ENCODE results near the gene NPY5R.

NPY5R gene

DNA sequence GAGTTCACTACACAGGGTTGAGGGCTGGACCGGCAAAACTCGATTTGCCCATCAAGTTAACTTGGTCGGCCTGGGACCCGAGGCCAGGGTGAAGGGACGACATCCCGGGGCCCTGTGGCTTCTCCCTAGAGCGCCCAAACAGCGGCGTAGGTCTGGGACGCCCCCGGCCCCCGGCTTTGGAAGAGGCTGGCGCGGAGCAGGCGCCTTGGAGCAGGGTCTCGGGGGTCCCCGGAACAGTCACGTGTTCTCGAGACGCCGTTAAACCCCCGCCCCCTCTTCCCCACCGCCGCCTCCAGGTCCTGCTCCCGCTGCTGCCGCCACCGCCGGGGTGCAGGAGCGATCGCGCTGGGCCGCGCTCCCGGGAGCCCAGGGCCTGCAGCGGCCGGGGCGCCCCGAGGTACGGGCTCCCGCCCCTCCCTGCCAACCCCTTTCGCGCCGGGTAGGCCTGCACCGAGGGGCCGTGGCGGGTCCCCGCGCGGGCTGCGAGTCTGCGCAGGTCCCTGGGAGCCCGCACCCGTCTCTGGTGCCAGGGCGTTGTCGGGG lies at the start of gene NPY5R:
Gene NPY5R, plus strand, starts transcription at position 289 of the 543 bp plus-strand sequence. CDS start 6,382 bp downstream, outside the sequence.
- no peak for DNase-seq (ENCODE audit: low read depth)

DNA sequence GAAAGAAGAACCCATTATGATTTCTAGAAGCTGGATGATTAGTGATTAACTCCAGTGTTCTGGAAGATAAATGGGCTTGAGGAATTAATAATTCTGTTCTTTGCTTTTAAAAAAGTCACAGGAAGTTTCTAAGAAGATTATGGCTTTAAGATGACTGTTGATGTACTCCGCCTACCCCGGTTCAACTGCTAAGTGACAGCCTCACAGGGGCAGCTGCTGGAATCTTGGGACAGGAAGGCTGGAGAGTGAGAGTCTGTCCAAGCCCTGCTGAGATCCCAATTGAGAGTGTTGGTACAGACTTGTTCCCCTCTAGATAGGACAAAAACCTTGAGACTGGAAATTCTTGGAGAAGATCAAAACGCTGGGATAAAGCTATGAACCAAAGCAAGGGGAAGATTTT lies 48.6 kb upstream of the NPY5R start:
- DNase-seq (ENCODE audit: low read depth), result no peak

DNA sequence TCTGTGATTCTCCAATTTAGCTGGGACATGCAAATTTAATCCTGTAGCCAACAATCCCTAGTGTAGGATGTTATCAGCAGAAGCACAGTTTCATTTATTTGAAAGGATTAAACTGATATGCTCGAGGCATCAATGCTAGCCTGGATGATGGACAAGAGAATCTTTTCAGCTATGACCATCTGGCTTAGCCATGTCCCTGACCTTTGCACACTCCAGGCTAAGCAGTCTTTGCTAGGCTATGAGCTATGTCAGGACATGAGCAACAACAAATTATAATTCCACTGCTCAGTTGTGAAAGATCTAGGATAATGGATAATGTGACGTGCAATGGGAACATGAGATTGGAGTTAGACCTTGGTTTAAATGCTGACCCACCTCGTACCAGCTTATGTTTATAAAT lies 43.2 kb upstream of the NPY5R start:
- DNase-seq (ENCODE audit: low read depth), result no peak

DNA sequence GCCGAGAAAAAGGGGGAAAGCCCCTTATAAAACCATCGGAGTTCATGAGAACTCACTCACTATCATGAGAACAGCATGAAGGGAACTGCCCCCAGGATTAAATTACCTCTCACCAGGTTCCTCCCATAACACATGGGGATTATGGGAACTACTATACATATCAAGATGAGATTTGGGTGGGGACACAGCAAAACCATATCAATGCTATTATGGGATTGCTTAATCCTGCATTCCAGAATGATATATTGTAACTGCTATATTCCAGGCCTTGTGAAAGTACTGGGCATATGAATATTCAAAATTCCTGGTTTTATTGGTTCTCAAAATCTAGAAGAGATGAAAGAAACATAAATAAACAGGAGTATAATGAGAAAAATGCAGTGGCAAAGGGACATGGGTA lies 40.6 kb upstream of the NPY5R start:
- no peak for DNase-seq (ENCODE audit: low read depth)

DNA sequence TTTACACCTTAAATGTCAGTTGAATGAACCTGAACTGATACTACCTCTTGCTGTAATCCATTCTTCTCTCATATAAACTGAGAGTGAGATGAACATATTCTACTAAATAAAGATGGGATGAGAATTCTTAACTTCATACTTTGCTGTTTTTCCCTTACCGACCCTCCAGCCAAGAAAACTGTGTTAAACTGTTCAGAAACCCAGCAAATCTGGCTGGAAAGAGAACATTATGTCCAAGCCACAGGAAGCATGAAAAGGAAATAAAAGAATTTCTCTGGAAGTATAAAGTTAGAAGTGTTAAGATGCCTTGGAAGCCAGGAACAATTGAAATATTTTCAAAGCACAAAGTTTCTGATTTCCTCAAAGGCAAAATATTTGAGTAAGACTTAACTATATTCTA lies 34.2 kb upstream of the NPY5R start:
- DNase-seq (ENCODE audit: low read depth), result no peak

DNA sequence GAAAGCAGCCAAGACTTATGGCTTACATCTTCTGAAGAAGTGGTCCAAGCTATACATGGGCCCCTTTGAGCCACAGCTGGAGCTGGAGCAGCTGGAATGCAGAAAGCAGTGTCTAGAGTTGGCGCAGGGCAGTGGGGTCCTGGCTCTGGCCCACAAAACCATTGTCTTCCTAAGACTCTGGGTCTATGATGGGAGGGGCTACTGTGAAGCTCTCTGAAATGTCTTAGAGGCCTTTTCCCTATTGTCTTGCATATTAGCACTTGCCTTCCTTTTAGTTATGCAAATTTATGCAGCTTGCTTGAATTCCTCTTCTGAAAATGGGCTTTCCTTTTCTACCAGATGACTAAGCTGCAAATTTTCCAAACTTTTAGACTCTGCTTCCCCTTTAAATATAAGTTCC lies 26.6 kb upstream of the NPY5R start:
- no peak for DNase-seq (ENCODE audit: low read depth)

DNA sequence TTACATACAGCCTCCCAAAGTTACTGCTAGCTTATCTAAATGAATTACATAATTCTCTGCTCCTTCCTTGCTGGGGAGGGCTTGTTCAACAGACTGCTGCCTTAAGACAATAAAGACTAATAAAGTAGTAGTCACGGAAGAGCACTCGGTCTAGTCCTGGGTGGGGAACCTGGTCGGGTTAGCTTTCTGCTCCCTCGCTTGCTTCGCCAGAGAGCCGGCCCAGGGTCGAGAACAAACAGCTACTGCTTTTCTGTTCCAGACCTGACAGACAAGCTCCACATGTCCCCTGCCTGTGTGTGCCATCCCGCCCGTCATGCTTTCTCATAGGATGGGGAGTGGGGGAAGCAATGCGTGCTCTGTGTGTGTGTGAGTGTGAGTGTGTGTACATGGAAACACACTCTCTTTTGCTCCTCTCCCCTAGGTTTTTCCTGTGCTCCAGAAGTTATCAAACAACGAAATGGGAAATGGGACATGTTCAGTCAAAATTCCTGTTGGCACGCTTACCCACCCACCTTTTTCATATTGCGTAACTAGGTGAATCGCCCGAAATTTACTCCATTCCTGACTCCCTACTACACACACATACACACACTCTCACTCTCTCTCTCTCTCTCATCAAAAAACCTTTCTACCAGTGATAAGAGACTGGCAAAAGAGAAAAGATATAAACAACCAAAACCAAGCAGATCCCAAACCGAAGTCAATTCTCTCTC lies 12.6 kb upstream of the NPY5R start:
- no peak for DNase-seq (ENCODE audit: low read depth)

DNA sequence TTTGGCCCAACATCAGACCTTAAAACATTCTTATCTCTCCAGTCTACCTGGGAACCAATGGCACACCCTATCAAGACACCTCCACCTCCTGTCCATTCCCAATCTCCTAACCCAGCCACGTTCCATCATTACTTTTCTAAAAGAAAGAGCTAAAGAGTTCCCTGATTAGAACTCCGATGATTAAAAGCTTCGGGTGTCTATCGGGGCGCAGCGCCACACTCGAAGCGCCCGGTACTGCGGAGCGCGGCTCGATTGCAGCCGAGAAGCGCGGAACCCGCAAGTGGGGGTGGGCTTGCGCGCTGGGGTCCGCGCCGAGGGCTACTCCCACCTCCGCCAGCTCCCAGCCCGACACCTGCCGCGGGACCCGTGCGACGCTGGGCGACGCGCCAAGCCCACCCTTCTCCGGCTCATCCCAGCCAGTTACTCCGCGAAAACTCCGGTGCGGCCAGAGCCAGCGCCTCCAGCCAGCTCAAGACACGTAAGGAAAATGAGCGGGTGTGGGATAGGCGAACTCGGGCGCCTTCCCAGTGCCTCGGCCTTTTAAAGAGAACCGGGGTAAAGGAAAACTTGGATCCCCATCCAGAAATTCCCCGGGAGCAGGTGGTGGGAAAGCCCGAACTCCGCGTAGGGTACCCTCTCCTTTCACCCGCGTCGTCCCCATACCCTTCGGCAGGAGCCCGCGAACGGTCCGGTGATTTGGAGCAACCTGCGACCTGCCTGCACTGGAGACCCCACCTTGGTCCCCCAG lies 11.9 kb upstream of the NPY5R start:
- DNase-seq (ENCODE audit: low read depth), result no peak

DNA sequence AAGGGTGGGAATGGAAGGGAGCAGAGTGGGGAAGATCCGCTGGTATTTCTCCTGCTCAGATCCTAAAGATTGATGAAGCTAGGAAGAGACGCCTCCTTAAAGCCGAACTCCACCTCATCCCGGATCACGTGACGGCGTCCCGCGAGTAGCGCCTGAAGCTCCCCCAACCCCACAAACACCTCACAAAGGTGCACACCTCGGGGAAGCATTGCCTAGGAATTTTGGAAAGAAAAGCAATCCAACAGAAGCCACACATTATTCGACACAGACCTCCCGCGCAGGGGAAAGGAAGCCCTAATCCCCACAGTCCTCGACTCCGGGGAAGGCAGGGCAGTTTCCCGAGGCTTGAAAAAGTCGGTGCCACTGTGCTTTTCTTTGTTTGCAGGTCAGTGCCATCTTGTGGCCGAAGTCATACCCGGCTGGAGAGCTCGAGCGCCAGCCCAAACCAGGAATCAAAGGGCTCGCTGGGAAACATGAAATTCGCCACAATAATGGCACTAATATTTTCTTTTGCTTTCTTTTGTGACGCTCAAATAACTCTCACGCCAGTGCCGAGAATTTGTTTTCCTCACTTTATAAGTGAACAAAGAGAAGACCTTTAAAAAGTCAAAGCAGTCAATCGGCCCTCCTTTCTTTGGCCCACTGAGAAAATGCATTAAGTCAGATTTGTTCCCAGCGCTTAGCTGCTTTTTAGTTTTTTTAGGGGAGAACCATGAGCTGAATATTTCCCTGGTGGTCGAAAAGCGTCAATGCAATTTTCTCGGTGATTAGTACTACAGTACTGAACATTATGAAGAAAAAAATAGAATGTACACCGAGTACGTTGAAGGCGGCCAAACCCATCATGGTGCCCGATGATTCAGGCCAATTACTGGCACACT lies 10.9 kb upstream of the NPY5R start, which contains the start of gene NPY1R:
Gene NPY1R, minus strand, starts transcription at position 71 of the 881 bp plus-strand sequence. CDS start 6,042 bp downstream, outside the sequence.
- peak; percentile 62 for DNase-seq (ENCODE audit: low read depth)

DNA sequence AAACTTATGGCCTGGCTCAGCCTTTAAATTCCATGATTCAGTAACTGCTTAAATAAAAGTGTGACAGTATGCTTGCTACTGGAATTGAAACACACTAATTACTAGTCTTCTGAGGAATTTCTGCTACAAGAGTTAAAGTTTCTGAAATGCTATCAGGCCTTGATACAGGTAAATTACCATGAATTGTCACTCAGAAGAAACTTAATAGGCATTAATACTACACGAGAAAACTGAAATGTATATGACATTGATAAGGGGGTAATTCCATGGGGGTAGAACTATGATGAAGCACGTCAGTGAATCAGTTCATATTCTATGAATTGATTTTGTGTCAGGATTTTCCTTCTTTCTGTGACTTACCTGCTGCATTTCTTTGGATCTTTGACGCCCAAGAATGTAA lies 8.3 kb upstream of the NPY5R start:
- DNase-seq (ENCODE audit: low read depth), result no peak

DNA sequence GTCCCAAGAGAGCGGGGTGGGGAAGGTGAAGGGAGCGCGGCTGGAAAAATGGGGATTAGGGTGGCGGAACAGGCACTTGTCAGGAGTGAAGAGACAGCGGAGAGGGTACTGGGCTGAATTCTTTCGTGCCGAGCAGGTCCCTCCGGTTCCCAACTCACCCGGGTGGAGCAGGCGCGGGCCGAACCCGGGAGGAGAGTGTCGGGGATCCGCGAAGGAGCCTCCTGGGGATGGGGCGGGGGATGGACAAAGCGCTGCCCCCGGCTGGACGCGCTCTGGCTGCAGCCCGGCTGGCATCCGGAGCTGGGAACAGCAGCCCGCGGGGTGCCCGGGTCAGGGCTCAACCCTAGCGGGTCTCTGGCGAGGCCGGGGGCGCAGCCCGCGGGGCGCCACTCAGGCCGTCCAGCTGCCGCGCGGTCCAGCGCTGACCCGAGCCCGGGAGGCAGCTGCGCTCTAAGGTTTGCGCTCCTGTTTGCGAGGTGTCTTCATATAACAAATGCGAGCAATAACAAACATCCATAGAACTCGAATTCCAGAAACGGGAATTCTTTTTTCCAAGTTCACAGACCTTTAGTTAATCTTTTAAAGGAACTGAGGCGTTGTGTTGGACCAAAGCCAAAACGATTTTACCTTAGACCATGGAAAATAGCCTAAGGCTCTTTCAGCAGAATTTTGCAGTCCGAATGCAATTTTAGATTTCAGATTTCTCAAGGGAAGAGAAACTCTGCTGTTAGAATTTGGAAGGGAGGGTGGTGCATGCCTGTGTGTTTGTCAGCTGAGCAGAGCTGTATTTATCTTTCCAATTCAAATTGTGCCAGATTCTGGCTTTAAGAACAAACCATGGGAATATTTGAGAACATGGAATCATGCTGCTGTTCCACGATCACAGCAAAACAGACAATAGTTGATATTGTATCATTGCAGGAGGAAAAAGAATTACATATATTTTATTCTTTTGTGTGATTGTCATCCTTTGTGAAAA lies 744 bp downstream of the NPY5R start:
- no peak for DNase-seq (ENCODE audit: low read depth)

DNA sequence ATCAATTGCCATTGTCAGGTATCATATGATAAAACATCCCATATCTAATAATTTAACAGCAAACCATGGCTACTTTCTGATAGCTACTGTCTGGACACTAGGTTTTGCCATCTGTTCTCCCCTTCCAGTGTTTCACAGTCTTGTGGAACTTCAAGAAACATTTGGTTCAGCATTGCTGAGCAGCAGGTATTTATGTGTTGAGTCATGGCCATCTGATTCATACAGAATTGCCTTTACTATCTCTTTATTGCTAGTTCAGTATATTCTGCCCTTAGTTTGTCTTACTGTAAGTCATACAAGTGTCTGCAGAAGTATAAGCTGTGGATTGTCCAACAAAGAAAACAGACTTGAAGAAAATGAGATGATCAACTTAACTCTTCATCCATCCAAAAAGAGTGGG lies 7.0 kb downstream of the NPY5R start:
- DNase-seq (ENCODE audit: low read depth), result no peak

DNA sequence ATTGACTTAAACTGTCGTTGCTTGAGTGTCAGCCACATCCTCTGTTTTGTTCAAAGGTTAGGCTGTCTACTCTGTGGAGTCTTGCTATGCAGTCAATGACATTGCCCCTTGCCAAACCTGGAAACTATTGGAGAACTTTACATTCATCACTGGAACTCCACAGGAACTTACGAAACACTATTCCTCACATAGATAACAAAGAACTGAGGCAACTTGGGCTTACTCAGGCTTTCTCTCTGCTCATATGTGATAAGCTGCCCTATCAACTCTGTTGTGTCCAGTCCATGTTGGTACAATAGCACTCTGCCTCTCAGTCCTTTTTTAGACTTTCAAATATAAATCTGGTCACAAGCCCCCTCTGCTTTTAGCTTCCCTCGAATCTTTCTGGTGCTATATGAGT lies 9.4 kb downstream of the NPY5R start:
- no peak for DNase-seq (ENCODE audit: low read depth)

DNA sequence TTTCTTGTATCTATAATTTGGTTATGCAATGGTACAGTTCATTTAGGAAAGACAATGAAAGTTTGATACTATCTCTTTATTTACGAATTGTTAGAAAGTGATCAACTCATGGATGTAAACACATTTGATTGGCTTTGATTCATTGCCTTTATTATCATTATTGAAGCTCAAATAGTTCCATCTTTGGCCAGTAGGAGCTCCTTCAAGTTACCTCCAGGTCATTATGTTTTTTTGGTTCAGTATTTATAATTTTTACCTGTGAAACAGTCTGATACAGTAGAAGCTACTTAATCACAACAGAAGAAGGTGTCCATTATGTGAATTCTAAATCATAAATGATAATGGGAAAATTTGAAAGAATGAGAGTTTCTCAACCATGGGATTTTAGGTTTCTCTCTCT lies 12.4 kb downstream of the NPY5R start:
- no peak for DNase-seq (ENCODE audit: low read depth)

DNA sequence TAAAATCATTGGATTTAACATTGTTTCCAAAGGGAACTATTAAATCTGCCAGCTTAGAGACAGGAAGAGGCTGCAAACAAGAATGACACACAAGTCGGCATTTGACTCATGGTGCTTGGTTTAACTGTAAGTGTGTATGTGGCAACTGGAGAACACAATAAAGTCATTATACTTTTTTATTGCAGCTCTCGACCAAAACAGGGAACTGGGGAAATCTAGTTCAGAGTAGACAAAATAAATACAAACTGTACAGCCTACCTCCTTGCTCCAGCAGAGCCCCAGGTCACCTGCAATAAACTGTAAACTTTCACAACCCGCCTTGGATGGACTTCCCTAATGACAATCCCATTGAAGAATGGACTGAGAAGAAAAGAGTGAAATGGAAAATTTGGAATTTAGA lies 24.0 kb downstream of the NPY5R start:
- no peak for DNase-seq (ENCODE audit: low read depth)

DNA sequence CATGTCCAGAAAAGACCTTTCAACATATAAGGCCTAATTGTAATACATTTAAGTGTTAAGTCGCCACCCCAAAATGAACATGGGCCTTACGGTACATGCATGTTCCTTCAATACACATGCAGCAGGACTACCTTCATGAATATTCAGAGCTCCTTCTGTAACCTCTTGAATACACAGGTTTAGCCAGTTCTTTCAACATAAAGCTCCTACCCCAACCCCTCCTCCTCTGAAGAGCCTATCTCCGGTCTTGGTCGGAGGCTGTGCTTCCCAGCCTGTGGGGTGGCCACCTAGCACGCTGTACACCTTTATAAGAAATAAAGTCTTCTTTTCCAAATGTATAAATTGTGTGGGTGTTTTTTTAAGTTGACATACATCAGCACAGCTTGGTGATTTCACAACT lies 28.3 kb downstream of the NPY5R start:
- DNase-seq (ENCODE audit: low read depth), result no peak

DNA sequence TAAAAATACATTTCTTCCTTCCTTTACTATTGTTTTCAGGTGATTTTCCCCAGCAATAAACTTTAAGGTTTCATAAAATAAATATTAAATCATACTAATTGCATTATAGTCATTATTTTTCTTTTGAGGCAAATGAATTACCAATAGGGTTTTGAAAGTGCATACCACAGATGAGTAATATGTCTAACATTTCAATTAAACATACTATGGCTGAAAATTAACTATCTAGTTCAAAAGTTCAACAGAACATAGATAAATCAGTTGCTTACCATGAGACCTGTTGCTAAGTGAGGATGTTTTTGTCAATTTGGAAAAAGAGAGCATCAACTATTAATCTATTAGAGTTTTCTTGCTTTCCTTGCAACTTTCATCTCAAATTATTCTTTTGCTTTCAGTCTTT lies 35.0 kb downstream of the NPY5R start:
- no peak for DNase-seq (ENCODE audit: low read depth)

DNA sequence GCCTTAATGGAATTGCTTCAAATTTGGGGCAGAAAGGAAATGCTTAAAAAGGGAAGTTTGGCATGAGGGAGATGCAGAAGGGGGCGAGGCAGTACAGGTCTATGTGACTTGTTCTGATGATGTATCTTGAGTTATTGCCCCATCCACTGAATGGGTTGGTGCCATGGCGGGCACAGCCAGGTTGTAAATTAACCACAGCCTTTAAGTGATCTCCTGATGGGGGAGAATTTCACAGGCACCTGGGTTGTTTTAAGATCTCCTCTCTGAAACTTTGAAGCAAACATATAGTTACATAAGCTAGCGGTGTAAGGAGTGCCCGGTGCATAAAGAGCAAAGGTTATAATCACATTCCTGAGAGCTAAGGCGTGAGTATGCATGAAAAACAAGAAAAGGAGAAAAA lies 37.0 kb downstream of the NPY5R start:
- no peak for DNase-seq (ENCODE audit: low read depth)

DNA sequence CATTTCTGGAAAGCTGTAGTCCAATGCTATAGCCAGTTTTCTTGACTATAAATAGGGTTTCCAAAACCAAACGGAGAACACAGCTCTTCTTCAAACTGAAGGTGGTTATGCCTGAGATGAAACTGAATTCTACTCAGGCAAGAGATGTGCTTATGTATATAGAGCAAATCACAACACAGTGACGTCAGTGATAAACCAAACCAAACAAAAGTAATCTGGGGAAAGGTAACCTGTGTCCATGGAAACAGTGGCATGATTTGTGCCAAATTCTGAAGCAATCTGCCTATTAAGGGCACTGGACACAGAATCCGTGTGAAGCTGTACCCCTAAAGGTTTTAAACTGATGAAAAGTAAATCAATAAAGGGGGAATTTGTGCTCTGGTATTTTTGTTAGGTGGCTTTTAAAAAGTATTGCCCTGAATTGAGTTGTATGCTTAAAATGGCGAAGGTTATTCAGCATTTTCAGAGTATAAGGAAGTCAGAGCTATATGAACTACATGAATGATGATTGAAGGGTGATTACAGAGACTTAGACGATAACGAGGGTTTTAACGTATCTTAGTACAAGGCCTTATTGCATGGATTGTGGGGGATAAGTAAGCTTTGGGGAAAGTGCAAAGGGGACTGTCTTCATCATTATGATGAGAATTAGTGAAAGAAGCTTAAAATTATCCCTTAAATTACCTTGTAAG lies 38.6 kb downstream of the NPY5R start:
- DNase-seq (ENCODE audit: low read depth), result no peak

DNA sequence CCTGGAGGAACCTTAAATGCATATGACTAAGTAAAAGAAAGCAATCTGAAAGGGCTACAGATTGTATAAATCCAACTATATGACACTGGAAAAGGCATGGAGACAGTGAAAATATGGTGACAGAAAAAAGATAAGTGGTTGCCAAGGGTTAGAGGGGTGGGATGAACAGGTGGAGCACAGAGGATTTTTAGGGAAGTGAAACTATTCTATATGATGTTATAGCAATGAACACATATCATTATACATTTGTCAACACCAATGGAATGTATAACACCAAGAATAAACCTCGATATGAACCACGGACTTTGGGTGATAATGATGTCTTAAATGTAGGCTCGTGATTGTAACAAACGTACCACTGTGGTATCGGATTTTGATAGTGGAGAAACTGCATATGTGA lies 40.7 kb downstream of the NPY5R start:
- no peak for DNase-seq (ENCODE audit: low read depth)

DNA sequence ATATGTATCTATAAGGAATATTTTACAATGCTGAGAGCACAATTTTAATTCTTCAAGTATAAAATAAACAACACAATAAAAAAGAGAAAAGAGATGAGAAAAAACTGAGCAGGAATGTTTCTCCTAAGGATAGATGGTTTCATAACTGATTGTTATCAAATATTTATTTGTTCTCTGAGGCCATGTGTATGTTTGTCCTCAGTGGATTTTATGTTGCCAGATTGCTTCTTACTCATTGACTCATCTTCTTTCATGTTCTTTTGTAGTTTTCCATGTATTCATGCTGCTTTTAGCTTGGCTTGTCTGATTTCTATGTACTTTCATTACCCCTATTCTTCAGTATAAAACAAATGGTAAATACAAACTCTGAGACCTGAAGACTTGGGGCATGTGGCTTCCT lies 41.2 kb downstream of the NPY5R start:
- DNase-seq (ENCODE audit: low read depth), result no peak
